CD1c-positive myeloid dendritic cell (primary cell): ENCODE measurements around the gene SLC25A1.
"Not testable (repeated sequence)": the region's sequence is repeated elsewhere in the genome, so short reads cannot be mapped to it uniquely, and the experiment has no call there.

Experiments
- DNase-seq: peaks from one replicate; pipeline ENCODE4 v3.0.0-alpha.2; 2016; ENCODE audit errors: extremely low spot score

The SLC25A1 gene

DNA sequence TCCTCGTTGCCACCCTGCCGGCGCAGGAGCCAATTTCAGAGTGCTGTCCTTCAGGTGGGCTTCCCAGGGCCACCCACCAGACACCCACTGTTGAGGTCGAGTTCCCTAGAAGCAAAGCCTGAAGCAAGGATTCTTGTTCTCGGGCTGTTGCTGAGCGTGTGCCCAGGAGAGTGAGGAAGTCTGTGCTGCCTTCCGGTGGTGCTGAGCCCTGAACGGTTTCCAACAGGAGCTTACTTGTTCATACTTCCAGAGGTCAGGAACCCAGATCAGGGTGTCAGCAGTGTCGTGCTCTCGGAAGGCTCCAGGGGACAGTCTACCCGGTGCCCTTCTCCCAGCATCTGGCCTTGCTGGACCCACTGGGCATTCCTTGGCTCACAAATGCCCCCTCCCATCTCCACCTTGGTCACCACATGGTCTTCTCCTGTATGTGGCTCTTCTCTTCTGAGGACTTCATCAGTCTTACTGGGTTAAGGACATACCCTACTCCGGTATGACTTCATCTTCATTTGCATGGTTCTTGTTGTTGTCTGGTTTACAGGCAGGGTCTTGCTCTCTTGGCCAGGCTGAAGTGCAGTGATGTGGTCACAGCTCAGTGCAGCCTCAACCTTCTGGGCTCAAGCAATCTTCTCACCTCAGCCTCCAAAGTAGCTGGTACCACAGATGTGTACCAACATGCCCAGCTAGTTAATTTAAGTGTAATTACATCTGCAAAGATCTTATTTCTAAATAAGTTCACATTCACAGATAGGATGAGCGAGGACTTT is 11.2 kb downstream of the SLC25A1 start:
- no peak for DNase-seq

DNA sequence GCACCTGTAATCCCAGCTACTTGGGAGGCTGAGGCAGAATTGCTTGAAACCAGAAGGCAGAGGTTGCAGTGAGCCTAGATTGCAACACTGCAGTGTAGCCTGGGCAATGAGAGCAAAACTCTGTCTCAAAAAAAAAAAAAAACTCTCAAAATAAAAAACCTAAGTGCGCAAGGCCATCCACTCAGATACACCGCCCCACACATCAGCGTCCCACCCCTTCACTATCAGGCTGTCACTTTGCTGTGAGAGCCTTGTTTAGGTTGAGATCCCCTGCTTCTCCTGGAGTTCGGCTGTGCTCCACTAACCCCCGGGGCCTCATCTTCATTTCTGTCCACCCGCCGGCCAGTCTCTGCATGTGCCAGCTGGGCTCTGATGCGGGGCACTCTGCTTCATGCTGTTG is 12.1 kb downstream of the SLC25A1 start:
- DNase-seq: no peak

DNA sequence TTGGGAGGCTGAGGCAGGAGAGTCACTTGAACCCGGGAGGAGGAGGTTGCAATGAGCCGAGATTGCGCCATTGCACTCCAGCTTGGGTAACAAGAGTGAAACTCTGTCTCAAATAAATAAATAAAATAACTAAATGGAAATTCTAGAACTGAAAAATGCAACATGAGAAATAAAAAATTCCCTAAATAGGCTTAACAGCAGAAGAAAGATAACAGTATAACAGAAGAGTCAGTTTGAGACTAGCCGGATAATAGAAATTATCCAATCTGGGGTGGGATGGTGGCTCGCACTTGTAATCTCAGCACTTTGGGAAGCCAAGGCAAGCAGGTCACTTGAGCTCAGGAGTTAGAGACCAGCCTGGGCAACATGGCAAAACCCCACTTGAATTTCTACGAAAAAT is 14.1 kb downstream of the SLC25A1 start:
- no peak for DNase-seq

DNA sequence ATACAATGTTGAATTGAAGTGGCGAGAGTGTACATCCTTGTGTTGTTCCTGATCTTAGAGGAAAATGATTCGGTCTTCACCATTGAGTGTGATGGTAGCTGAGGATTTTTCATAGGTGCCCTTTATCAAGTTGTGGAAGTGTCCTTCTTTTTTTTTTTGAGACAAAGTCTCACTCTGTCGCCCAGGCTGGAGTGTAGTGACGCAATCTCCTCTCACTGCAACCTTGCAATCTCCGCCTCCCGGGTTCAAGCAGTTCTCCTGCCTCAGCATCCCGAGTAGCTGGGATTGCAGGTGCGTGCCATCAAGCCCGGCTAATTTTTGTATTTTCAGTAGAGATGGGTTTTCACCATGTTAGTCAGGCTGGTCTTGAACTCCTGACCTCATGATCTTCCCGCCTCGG is 19.9 kb downstream of the SLC25A1 start:
- not testable (repeated sequence) for DNase-seq

DNA sequence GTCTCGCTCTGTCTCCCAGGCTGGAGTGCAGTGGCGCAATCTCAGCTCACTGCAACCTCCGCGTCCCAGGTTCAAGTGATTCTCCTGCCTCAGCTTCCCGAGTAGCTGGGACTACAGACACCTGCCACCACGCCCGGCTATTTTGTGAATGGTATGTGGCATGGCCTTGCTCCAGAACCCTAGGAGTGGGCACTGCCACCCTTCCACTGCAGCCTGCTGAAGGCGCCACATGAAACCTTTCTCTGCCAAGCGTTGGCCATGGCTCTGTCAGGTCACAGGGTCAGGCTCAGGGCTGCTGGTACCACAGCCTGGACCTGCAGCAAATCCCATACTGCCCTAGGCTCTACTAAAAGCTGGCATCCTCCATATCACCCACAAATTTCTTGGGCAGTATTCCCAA is 22.4 kb downstream of the SLC25A1 start:
- DNase-seq: not testable (repeated sequence)

DNA sequence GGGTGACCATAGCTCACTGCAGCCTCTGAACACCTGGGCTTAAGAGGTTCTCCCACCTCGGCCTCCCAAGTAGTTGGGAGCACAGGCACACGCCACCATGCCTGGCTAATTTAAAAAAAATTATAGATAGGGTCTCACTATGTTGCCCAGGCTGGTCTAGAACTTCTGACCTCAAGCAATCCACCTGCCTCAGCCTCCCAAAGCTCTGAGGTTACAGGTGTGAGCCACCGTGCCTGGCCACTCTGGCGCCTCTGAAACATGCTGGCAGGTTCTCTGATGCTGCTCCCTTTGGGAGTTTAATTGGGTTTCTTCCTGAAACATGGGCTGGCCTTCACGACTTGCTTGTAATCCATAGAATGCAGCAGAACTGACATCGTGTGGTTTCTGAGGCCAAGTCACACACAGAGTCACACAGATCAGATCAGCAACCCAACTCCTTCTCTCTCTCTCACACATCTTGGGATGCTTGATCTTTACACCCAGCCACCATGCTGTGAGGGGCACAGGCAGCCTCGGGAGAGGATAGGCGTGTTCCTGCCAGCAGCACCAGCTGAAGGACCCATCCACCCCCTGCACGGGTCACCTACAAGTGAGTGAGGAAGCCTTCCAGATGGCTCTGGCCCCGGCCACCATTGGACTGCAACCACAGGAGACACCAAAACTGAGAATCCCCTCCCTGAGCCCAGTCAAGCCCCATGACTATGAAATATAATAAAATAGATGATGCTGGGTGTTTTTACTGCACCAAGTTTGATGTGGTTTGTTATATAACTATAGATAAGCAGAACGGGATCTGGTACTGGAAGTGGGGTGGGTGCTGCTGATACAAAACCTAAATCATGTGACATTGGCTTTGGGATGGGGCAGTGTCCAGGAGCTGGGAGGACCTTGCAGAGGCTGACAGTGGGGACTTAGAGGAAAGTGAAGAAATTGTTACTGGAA is 25.3 kb downstream of the SLC25A1 start:
- DNase-seq: no peak

DNA sequence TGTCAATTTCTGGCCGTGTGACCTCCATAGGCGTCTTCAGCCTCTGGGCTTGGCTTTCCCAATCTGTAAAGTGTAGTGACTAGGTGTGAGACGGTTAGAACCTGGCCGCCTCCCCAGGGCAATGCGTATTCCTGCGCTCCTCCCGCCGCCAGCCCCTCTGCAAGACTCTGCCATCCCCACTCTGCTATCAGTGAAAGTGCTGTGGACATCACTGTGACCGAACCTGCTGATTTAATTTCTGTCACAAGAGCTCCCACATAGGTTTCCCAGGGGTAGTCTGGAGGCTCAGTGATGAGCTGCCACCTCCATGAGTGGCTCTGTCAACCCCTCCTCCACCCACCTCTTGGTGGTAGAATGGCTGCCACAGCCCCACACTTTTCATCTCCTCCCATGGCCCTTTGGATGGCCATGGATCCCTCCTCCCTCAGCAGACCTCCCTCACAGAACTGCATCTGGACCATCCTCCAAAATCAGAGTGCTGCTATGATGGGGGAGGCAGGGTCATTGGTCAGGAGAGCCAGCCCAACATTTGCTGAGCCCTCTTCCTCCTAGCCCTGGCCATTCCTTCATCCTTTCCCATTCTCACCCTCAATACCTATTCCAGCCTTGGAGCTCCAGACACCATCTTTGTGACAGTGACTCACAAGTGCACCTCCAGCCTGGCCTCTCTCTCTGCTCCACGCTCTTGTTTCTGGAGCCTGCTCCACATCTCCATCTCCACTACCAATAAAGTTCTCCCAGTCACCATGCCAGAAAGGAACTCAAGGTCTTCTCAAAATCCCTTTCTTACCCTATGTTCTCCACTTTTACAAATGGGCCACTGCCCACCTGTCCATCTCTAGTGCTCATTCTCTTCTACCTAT is 27.0 kb downstream of the SLC25A1 start:
- no peak for DNase-seq

DNA sequence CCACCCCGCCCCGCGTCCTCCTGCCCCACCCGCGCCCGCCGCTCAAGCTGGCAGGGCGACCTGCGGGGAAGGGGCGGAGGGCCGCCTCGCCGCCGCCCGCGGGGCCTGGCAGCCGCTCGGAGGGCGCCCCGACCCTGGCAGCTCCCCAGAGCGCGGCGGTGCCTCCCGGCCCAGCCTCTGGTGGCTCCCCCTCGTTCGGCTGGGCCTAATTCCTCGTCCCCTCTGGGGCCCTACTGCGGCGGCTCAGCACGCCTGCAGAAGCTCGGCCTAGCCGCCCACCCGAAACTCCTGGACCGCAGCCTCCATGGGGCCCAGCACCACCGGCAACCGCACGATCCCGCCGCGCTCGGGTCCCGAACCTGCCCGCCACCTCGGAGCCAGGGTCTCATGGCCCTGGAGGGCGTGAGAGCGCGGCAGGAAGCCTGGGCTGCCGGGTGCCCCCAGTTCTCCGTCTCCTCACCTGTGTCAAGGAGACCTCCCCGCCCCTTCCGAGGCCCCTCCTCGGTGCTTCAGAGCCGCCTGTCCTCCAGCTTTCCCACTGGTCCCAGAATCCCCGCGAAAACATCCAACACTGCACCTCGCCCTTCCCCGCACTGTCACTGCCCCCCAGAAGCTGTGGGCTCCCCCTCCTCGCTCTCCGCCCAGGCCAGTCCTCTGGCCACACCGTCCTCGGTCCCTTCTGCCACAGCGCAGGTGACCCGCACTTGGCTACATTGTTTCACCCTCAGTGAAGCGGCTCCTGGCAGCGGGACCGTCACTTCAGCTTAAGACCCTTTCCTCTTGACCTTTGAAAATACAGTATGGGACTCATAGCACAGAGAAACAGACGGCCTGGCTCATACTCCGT is 27.8 kb downstream of the SLC25A1 start:
- DNase-seq: no peak

DNA sequence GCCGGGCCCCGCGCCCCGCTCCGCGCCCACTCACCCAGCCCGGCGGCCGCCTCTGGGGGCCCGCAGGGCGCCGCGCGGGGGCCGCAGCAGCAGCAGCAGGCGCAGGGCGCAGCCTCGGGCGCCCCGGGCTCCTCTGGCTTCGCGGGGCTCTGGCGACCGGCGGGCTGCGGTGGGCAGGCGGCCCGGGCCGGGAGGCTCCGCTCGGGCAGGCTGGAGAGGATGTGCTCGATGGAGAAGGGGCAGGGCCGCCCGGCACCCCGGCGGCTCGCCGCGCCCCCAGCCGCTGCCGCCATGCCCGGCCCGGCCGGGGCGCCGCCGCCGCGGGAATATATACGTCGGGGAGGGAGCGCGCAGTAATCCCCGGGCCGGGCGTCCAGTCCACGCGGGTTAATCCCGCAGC is 28.5 kb downstream of the SLC25A1 start, which contains the start of gene GSC2:
TSS of gene GSC2 (minus strand) at position 302 of the 400 bp plus-strand sequence. CDS start at position 293, 9 bp downstream.
- DNase-seq: no peak

DNA sequence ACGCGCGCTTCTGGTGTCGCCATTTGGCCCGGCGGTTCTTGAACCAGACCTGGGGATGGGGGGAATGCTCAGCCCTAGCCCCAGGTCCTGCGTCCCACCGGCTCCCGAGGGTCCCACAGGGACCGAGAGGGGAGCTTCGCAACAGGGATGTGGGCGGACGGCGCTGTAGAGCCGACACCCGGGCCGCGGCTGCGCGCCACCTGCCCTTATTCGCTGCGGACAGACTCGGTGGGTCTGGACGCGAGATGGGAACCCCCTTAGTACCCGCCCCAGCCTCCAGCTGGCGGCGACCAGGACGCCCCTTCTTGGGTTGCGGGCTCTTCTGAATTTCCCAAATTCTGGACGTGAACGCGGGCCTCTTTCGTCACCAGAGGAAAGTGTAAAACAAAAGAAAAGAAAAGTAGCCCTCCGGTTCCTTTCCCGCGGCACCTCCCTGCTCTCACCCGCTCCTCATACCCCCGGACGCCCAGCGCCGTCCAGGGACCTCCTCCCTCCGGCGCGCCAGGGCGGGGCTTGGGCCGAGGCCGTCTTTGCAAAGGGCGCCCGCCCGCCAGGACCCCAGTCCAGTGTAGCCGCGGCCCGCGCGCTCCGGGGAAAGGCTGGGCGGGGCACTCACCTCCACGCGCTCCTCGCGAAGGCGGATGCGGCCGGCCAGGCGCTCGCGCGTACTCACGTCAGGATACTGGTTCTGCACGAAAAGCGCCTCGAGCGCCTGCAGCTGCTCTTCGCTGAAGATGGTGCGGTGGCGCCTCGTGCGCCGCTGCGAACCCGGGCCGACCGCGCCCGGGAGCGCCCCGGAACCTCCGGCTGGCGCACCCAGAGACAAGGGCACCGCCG is 29.3 kb downstream of the SLC25A1 start:
- peak; percentile 18 for DNase-seq

DNA sequence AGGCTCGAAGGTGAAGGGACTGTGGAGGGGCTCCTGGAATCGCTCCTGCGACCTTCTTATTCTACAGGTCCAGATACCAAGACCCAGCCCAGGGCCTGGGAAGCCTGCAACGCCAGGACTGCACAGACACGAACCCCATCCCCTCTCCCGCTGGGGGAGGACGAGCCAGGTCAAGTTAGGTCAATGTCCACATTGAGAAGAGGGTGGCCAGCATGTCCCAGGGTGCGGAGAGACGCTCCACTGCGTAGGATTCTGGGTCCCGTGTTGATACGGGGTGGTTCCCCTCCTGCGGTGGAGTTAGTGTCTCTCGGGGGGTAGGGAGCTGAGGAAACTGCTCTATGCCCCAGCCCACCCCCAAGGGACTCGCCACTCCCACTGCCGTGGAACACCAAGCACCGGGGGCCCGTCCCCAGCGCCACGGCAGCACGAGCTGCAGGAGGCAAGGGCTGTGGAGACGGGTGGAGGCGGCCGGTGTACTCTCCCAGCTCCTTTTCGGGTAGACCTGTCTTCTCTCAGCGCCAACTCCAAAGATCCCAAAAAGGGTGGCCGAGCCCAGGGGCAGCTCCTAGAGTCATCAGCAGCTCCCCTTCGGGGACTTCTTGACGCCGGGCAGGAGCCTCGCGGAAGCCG is 30.0 kb downstream of the SLC25A1 start:
- DNase-seq: no peak

DNA sequence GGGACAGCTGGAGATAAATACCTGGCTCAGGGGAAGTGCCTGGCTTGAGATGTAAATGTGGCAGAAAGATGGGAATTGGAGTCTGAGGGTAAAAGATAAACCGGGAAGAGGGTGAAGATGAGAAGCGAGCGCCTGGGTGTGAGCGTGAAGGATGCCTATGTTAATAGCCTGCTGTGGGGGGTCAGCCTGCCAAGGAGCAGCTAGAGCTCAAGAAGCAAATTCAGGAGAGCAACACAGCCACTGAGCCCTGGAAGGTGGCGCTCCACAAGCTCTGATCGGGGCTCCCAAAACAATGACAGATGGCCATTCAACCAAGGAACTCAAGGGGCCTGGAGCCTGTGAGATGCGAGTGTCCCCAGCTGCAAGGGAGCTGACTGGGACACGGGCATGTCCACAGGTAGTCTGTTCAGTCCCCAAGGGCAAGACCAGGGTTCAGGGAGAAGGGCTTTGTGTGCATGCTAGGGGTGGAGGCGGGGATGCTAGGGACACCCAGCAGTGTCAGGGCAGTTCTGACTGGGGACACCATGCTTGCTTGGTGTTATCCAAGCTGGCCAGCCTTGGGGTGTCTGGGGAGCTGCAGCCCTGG is 31.2 kb downstream of the SLC25A1 start:
- DNase-seq: no peak

DNA sequence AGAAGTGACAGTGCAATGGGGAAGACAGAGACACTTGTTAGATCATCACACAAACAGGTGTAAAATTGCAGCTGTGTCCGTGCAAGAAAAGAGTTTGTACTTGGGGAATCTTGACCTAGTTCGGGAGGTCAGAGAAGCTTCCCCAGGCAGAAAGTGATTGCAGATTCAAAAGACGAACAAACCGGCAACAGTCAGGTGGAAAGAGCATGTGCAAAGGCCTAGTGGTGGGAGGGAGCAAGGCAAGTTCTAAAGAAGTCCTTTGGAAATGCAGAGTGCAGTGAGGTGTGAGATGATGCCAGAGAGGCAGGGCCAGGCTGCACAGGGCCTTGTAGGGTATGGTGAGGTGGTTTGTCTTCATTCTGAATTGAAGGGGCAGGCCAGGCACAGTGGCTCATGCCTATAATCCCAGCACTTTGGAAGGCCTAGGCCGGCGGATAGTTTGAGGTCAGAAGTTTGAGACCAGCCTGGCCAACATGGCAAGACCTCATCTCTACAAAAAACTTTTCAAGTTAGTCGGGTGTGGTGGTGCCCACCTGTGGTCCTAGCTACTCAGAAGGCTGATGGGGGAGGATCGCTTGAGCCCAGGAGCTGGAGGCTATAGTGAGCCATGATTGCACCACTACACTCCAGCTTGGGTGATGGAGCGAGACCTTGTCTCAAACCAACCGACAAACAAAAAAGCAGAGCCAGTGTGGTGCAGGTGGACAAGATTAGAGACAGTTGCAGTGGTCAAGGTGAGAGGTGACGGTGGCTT is 32.1 kb downstream of the SLC25A1 start:
- no peak for DNase-seq

DNA sequence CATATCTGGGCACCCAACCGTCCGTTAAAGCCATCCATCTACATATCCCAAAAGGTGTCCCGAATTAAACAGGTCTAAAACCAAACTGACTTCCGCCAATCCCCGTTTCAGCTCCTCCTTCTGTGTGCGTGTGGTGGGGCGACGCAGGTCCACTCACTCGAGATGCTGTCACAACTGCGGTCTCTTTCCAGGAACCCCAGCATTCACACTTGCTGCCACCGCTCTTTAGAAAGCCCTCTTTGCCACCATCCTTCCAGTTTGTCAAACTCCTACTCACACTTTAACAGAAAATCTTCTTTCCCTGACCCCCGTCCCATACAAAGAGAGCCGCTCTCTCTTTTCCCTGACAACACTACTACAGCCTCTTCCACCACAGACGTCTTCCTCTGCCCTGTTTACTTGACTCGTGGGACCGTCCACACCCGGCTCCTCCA is 34.6 kb downstream of the SLC25A1 start:
- peak; percentile 40 for DNase-seq

DNA sequence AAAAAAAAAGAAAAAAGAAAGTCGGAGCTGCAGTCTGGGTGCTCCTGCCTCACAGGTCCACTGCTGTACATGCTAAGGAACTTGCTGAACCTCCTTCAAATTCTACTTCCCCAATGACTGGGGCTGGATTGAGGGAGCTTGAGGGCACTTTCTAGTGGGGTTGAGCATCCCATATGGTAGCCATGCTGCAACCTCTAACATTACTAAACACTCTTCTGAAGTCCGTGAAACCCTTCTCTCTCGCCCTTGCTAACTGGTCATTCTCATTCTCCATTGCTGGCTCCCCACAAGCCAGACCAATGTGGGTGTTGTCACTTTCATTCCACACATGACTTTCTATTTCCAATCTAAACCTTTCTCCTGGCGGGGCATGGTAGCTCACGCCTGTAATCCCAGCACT is 35.3 kb downstream of the SLC25A1 start:
- DNase-seq: no peak

DNA sequence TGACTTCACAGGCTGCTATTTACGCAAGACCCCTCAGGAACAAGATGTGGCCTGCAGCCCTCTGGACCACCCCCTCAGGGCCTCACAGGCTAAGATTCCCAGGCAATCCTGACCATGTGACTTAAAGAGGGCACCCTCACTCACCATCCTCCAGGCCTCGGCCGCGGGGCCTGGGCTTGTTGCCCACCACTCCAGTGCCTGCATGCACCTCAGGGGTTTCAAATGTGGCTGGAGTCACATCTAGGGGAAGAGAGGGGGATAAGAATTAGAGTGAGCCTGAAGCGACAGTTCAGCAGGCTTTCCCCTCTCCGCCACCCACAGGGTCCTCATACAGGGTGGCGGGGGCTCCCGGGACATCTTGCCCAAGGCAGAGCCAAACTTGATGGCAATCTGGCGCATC is 36.1 kb downstream of the SLC25A1 start:
- no peak for DNase-seq

DNA sequence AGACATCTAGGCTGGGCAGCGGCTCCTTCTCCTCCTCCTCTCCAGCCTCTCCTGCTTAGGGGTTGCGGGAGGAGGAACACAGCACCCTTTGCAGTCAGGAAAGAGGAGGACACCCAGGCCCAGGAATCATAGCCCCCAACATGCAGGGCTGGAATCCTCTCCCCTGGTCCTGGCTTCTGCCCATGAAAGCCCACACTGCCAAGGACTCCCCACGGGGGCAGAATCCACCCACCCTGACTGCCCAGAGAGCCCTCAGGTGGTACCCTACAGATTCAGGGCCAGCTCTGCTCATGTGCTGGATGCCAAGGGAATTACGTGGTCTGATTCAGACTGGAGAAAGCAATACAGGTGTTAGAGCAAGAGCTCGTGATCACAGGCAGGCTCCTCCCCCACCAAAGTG is 38.6 kb downstream of the SLC25A1 start:
- DNase-seq: no peak

DNA sequence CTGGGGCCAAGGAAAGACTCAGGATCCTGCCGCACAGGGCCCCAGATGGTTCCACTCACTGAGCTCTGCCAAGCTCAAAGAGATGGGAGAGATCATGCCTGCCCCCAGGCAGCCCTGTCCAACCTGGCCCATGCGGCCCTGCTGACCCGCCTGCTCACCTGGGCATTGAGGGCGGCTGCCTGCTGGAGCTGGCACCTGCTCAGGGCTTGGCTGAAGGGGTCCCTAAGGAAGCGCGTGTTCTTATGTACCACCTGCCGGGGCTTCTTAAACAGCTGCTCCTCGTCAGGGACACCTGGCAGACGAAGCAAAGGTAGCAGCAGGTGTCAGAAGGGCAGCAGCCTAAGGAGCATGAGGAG is 39.6 kb downstream of the SLC25A1 start:
- no peak for DNase-seq
